ENCODE results near the gene NME2.

GRCh38 chr17:51149163-51149562, 17.0 kb upstream of the NME2 start:
- TF ChIP-seq ZFP30 (CRISPR knock-in tag; IDR thresholded peaks at IDR 0.05) (no peak), TOX (CRISPR knock-in tag; IDR thresholded peaks at IDR 0.05; ENCODE audit: borderline replicate concordance) (no peak), ZNF70 (CRISPR knock-in tag; IDR thresholded peaks at IDR 0.05) (no peak), CREB5 (CRISPR knock-in tag; IDR thresholded peaks at IDR 0.05; ENCODE audit: low read depth) (no peak), TSHZ2 (CRISPR knock-in tag; IDR thresholded peaks at IDR 0.05) (no peak), ARNTL (CRISPR knock-in tag; IDR thresholded peaks at IDR 0.05; ENCODE audit: borderline replicate concordance, low read depth) (no peak), POU6F1 (CRISPR knock-in tag; IDR thresholded peaks at IDR 0.05; ENCODE audit: borderline replicate concordance, low read depth) (no peak), ZNF8 (CRISPR knock-in tag; IDR thresholded peaks at IDR 0.05) (no peak), TCF4 (CRISPR knock-in tag; IDR thresholded peaks at IDR 0.05; ENCODE audit: borderline replicate concordance) (no peak), CSRNP3 (CRISPR knock-in tag; IDR thresholded peaks at IDR 0.05) (no peak), PATZ1 (CRISPR knock-in tag; IDR thresholded peaks at IDR 0.05; ENCODE audit: borderline replicate concordance) (no peak)
